GM18507 (cell line): Measurements from ENCODE around the gene MAST2.
"Not testable (repeated sequence)": the region's sequence is repeated elsewhere in the genome, so short reads cannot be mapped to it uniquely, and the experiment has no call there.

ENCODE experiments used
- DNase-seq: peaks from one replicate; pipeline ENCODE4 v3.0.0; 2011; ENCODE audit warnings: low read depth; ENCODE audit not compliant: insufficient read length; ENCODE audit errors: extremely low spot score
- FAIRE-seq: peaks from 2 replicates; lab custom pipeline; 2011; peaks lifted over from hg19 to GRCh38; lab: Jason Lieb, UNC

Gene MAST2

GRCh38 chr1:45850017-45850416 lies 46.6 kb downstream of the MAST2 start:
- FAIRE-seq, result no peak
- no peak for DNase-seq

GRCh38 chr1:45854724-45855123 lies 51.3 kb downstream of the MAST2 start:
- no peak for FAIRE-seq

DNA sequence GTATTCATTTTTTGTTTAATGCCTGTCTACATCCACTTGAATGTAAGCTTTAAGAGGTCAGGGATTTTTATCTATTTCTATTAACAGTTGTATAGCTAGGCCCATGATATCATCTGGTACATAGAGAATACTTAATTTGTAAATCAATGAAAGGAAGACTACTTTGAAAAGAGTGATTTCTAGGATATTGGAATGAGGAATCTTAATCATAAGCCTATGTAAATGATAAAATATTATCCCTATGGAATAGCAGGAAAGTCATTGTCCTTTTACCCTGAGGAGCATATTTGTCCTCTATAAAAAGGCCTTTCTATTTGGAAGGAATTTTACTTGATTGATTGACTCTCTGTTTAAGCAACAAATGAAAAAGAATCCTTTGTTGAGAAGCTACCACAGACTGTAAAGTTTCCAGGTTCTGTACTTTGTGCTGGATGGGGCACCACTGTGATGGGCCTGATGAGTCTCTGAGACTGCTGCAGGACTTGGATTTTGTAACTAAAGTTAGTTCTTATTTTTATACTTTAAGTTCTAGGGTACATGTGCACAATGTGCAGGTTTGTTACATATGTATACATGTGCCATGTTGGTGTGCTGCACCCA lies 53.8 kb downstream of the MAST2 start:
- no peak for DNase-seq
- no peak for FAIRE-seq

More at GRCh38 chr1:45854724-45855123, 51.3 kb downstream of the MAST2 start:
- no peak for DNase-seq

DNA sequence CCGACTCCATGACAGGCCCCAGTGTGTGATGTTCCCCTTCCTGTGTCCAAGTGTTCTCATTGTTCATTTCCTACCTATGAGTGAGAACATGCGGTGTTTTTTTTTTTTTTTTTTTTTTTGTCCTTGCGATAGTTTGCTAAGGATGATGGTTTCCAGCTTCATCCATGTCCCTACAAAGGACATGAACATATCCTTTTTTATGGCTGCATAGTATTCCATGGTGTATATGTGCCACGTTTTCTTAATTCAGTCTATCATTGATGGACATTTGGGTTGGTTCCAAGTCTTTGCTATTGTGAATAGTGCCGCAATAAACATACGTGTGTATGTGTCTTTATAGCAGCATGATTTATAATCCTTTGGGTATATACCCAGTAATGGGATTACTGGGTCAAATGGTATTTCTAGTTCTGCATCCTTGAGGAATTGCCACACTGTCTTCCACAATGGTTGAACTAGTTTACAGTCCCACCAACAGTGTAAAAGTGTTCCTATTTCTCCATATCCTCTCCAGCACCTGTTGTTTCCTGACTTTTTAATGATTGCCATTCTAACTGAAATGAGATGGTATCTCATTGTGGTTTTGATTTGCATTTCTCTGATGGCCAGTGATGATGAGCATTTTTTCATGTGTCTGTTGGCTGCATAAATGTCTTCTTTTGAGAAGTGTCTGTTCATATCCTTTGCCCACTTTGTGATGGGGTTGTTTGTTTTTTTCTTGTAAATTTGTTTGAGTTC lies 54.5 kb downstream of the MAST2 start:
- DNase-seq, FAIRE-seq: not testable (repeated sequence)

- DNase-seq (no peak), FAIRE-seq (no peak)
These were observed 55.8 kb downstream of the MAST2 start for GRCh38 chr1:45859221-45859620.

DNA sequence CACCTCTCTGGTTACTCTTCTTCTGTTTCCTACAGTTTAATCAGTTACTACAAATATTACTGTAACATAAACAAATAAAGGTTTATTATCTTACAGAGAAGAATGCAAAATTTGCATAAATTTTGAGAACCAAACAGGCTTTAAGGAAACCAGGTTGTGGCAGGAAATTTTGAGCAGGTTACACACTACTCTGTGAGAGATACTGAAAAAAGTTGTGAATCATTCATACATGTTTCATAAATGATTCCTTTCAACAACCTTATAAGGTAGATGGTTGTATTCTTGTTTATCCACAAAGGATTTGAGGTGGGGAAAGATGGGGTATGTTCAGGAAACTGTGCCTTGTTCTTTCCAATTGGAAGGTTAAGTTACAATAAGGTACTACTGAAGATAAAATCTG lies 58.6 kb downstream of the MAST2 start:
- DNase-seq (no peak), FAIRE-seq (peak; percentile 75)

GRCh38 chr1:45863218-45863617 lies 59.8 kb downstream of the MAST2 start:
- DNase-seq, result no peak
- FAIRE-seq, result peak; percentile 26

GRCh38 chr1:45864167-45865106 lies 61.0 kb downstream of the MAST2 start:
- FAIRE-seq (no peak), DNase-seq (no peak)

GRCh38 chr1:45867697-45868348 lies 64.4 kb downstream of the MAST2 start:
- DNase-seq (no peak), FAIRE-seq (no peak)

DNA sequence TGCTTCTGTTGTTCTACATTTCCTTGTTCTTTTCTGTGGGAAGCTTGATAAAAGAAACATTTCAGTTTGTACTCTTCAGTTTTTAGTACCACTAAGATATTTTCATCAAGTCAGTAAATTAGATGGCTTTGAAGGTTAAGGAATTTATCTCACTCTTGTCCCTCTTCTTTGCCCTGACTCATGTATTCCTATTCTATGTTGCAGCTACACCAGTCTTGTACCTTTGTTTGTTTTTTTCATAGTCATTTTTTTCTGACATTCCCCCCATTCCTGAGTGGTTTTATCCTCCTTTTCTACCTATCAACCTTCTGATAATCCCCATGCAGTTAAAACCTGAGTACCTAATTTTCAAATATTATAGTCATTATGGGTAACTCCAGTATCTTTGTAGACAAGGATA lies 65.4 kb downstream of the MAST2 start:
- DNase-seq (no peak), FAIRE-seq (no peak)

DNA sequence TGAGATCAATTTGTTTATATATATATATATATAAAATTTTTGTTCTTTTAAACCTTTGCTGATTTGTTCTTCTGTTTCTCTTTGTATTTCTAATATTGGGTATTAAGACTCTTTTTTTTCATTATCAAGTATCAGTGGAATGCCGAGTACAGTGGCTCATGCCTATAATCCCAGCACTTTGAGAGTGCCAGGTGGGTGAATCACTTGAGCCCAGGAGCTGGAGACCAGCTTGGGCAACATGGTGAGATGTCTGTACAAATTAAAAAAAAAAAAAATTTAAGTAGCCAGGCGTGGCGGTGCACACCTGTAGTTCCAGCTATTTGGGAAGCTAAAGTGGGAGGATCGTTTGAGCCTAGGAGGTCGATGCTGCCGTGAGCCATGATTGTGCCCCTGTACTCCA lies 67.1 kb downstream of the MAST2 start:
- DNase-seq, result no peak
- no peak for FAIRE-seq

DNA sequence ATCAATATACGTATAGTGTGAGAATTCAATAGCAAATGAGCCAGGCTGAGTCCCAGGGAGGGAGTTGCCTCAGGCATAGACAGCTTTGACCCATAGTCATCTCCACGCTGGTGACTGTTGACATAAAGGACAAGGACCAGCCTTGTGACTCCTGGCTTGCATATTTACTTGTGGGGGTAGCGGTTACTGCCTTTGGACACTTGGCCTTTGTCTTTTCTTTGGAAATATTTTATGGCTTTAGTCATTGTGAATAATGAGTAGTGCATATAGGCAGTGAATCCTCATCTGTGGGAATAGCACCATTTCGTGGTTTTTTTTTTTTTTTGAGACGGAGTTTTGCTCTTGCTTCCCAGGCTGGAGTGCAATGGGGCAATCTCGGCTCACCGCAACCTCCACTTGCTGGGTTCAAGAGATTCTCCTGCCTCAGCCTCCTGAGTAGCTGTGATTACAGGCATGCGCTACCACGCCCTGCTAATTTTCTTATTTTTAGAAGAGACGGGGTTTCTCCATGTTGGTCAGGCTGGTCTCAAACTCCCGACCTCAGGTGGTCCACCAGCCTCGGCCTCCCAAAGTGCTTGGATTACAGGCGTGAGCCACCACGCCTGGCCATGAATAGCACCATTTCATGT lies 68.9 kb downstream of the MAST2 start:
- DNase-seq, FAIRE-seq: not testable (repeated sequence)

- FAIRE-seq, result no peak
These were observed 72.7 kb downstream of the MAST2 start for GRCh38 chr1:45876000-45876617.

GRCh38 chr1:45877264-45877663 lies 73.9 kb downstream of the MAST2 start:
- no peak for DNase-seq
- no peak for FAIRE-seq

More at GRCh38 chr1:45876000-45876617, 72.7 kb downstream of the MAST2 start:
- DNase-seq, result no peak

- FAIRE-seq (no peak), DNase-seq (no peak)
These were observed 76.6 kb downstream of the MAST2 start for GRCh38 chr1:45879885-45880598.

- FAIRE-seq (no peak), DNase-seq (no peak)
These were observed 77.5 kb downstream of the MAST2 start for GRCh38 chr1:45880930-45881329.

- FAIRE-seq (no peak), DNase-seq (no peak)
These were observed 80.2 kb downstream of the MAST2 start for GRCh38 chr1:45883658-45884057.

- DNase-seq (no peak), FAIRE-seq (no peak)
These were observed 81.3 kb downstream of the MAST2 start for GRCh38 chr1:45884700-45885099.
